ENCODE measurements around the gene BIN1. TPM values are rescaled to one million over a fixed set of nuclear protein-coding genes. Genes with fewer than 3 reads are reported as not detected.

BIN1 gene
- total RNA-seq, 2 experiments from 2014 or later, result 55.4 to 58.2 TPM

- Mint-ChIP-seq H3K27ac (no peak overlapping the region), H3K4me3 (peak overlapping the region; percentile 33)
- CTCF ChIA-PET, result interaction anchor here (1.4 kb wide), 1 partner anchor 53 kb away, joined by 3 read pairs; no protein-coding TSS in a partner anchor
These were observed 82.1 kb downstream of the BIN1 start for GRCh38 chr2:127024769-127025358.

DNA sequence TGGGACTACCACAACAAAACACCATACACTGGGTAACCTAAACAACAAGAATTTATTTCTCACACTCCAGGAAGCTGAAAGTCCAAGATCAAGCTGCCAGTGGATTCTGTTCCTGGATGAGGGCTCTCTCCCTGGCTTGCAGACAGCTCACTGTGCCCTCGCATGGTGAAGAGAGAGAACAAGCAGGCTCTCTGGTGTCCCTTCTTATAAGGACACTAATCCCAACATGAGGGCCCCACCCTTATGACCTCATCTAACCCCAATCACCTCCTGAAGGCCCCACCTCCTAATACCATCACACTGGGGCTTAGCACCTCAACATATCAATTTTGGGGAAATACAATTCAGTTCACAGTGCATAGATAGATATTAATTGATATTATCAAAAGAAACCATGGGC, 83.5 kb downstream of the BIN1 start:
- Mint-ChIP-seq H3K27ac (no peak overlapping the region), H3K36me3 (no peaks in the 10 kb centered on the region), H3K9me3 (peaks cover 2% of the 10 kb centered on the region), H3K27me3 (peaks cover 16% of the 10 kb centered on the region), H3K4me3 (no peak overlapping the region), H3K4me1 (ENCODE audit: low read depth) (peaks cover 15% of the 10 kb centered on the region)
- no peak for DNase-seq
- intact Hi-C loops (cut with micrococcal nuclease), result loop anchor here (10.0 kb wide), 1 partner anchor 369 kb away; the partner anchor contains the start of gene GYPC
- POLR2A ChIA-PET, result no interaction called here
- CTCF ChIA-PET, result no interaction called here

More at GRCh38 chr2:127024769-127025358, 82.1 kb downstream of the BIN1 start:
- peaks cover 19% of the 10 kb centered on the region for H3K27me3 Mint-ChIP-seq
- intact Hi-C loops (cut with micrococcal nuclease), result loop anchor here (10.0 kb wide), 1 partner anchor 370 kb away; the partner anchor contains the start of gene GYPC
- H3K9me3 Mint-ChIP-seq, result peaks cover 2% of the 10 kb centered on the region
- DNase-seq, result no peak
- H3K36me3 Mint-ChIP-seq, result no peaks in the 10 kb centered on the region
- POLR2A ChIA-PET, result no interaction called here
- H3K4me1 Mint-ChIP-seq (ENCODE audit: low read depth), result peaks cover 15% of the 10 kb centered on the region

DNA sequence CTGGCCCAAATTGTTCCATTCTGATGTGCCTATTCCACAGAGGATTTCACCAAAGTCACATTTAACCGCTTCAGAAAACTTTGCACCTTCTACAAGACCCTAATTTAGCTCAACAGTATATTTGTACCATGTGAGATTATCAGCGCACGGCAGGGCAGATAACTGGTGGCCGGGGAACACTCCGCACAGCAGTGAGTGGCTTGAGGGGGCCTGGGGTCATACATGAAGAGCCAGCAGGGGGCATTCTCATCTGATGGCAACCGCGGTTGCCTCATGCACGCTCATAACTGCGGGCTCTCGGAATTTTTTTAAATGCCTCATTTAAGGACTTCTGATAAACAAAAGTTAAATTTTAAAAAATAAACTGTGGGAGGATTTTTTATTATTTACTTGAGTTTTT, 84.1 kb downstream of the BIN1 start:
- no peak for DNase-seq
- no peak overlapping the region for H3K27ac Mint-ChIP-seq
- intact Hi-C loops (cut with micrococcal nuclease), result loop anchor here (10.0 kb wide), 1 partner anchor 368 kb away; the partner anchor contains the start of gene GYPC
- peaks cover 15% of the 10 kb centered on the region for H3K4me1 Mint-ChIP-seq (ENCODE audit: low read depth)
- H3K27me3 Mint-ChIP-seq, result peaks cover 11% of the 10 kb centered on the region
- H3K4me3 Mint-ChIP-seq, result no peak overlapping the region
- CTCF ChIA-PET, result interaction anchor here (1.1 kb wide), 1 partner anchor 27 kb away, joined by 4 read pairs; no protein-coding TSS in a partner anchor
- no peaks in the 10 kb centered on the region for H3K36me3 Mint-ChIP-seq
- POLR2A ChIA-PET, result no interaction called here
- H3K9me3 Mint-ChIP-seq, result peaks cover 2% of the 10 kb centered on the region

- intact Hi-C loops (cut with micrococcal nuclease), result loop anchor here (10.0 kb wide), 1 partner anchor 366 kb away; the partner anchor contains the start of gene GYPC
- Mint-ChIP-seq H3K27me3 (peaks cover 10% of the 10 kb centered on the region), H3K4me3 (no peak overlapping the region), H3K36me3 (no peaks in the 10 kb centered on the region), H3K9me3 (peaks cover 2% of the 10 kb centered on the region), H3K27ac (no peak overlapping the region), H3K4me1 (ENCODE audit: low read depth) (peaks cover 5% of the 10 kb centered on the region)
- no peak for DNase-seq
- POLR2A ChIA-PET, result no interaction called here
- CTCF ChIA-PET, result no interaction called here
These were observed 86.4 kb downstream of the BIN1 start for GRCh38 chr2:127020536-127020935.

GRCh38 chr2:127017548-127017947, 89.4 kb downstream of the BIN1 start:
- no peaks in the 10 kb centered on the region for H3K36me3 Mint-ChIP-seq
- ChIA-PET CTCF (interaction anchor here (0.6 kb wide), 1 partner anchor 198 kb away, joined by 3 read pairs; no protein-coding TSS in a partner anchor), POLR2A (interaction anchor here (0.6 kb wide), 1 partner anchor 244 kb away, joined by 3 read pairs; no protein-coding TSS in a partner anchor)
- H3K4me3 Mint-ChIP-seq, result no peak overlapping the region
- H3K4me1 Mint-ChIP-seq (ENCODE audit: low read depth), result no peaks in the 10 kb centered on the region
- peaks cover 17% of the 10 kb centered on the region for H3K27me3 Mint-ChIP-seq
- intact Hi-C loops (cut with micrococcal nuclease), result no loop called here
- DNase-seq, result no peak
- no peaks in the 10 kb centered on the region for H3K9me3 Mint-ChIP-seq
- H3K27ac Mint-ChIP-seq, result no peak overlapping the region

DNA sequence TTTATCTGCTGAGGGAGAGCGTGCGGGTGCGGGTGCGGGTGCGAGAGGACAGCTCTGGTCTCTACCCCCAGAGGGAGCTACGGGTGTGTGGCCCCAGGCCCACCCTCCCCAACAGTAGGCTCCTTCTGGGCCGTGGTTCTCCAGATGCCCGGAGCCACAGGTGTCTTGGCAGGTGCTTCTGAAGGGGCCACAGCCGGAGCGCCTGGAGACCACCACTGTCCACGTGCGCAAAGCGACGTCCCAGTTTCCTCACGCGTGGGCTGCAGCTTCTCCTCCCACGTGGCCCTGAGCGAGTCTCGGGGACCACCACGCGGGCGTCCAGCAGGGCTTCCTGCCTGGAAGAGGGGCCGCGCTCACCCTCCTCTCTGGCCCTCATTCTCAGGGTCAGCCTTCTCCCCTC, 90.6 kb downstream of the BIN1 start:
- ChIA-PET CTCF (no interaction called here), POLR2A (no interaction called here)
- H3K36me3 Mint-ChIP-seq, result no peaks in the 10 kb centered on the region

GRCh38 chr2:127015106-127015910, 91.6 kb downstream of the BIN1 start:
- ChIA-PET POLR2A (no interaction called here), CTCF (no interaction called here)
- Mint-ChIP-seq H3K27ac (no peak overlapping the region), H3K4me1 (ENCODE audit: low read depth) (no peaks in the 10 kb centered on the region), H3K36me3 (no peaks in the 10 kb centered on the region), H3K4me3 (no peak overlapping the region), H3K9me3 (peaks cover under 1% of the 10 kb centered on the region), H3K27me3 (peaks cover 18% of the 10 kb centered on the region)
- no peak for DNase-seq
- intact Hi-C loops (cut with micrococcal nuclease), result no loop called here

More for the DNA sequence above, 90.6 kb downstream of the BIN1 start:
- Mint-ChIP-seq H3K27me3 (peaks cover 18% of the 10 kb centered on the region), H3K4me1 (ENCODE audit: low read depth) (no peaks in the 10 kb centered on the region), H3K27ac (no peak overlapping the region), H3K9me3 (no peaks in the 10 kb centered on the region), H3K4me3 (no peak overlapping the region)
- no peak for DNase-seq
- intact Hi-C loops (cut with micrococcal nuclease), result no loop called here

DNA sequence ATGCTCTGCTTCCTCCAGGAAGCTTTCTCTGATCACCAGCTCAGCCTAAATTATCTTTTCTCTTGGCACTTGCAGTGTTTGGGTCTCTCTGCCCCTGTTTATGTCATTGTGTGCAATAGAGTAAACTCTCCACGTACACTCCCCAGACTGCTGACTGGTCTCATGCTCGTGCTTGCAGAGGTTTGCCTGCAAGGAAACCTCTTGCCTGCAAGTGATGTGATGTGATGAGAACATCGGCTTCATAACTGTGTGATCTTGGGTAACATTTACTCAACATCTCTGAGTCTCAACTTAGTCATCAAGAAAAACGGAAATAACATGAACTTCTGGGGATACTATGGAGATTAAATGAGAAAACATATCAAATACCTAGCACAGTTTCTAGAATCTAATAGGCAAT, 92.3 kb downstream of the BIN1 start:
- H3K27me3 Mint-ChIP-seq, result peaks cover 20% of the 10 kb centered on the region
- POLR2A ChIA-PET, result no interaction called here
- H3K9me3 Mint-ChIP-seq, result peaks cover 2% of the 10 kb centered on the region
- no peak for DNase-seq
- H3K36me3 Mint-ChIP-seq, result no peaks in the 10 kb centered on the region
- intact Hi-C loops (cut with micrococcal nuclease), result no loop called here
- no peak overlapping the region for H3K4me3 Mint-ChIP-seq
- H3K27ac Mint-ChIP-seq, result no peak overlapping the region
- H3K4me1 Mint-ChIP-seq (ENCODE audit: low read depth), result no peaks in the 10 kb centered on the region
- CTCF ChIA-PET, result no interaction called here

DNA sequence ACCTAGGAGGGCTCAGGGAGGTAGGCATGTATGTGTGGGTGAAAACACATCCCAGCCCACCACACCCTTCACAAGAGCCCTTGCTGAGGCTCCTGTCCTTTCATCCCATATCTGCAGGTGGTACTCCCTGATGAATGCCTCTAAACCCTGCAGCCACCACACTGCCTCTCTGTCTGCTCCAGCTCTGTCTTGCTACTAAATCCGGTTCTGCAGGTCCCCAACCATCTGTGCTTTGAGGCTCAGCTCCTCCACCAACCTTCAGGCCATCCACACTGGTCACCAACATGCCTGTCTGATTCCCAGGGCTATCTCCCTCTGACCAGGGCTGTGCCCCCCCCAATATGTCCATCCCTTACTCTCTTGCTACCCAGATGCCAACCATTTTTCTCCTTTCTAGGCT, 92.7 kb downstream of the BIN1 start:
- intact Hi-C loops (cut with micrococcal nuclease), result no loop called here
- no peaks in the 10 kb centered on the region for H3K36me3 Mint-ChIP-seq
- DNase-seq, result no peak
- no peaks in the 10 kb centered on the region for H3K4me1 Mint-ChIP-seq (ENCODE audit: low read depth)
- POLR2A ChIA-PET, result no interaction called here
- no peak overlapping the region for H3K4me3 Mint-ChIP-seq
- CTCF ChIA-PET, result no interaction called here
- peaks cover 2% of the 10 kb centered on the region for H3K9me3 Mint-ChIP-seq
- H3K27ac Mint-ChIP-seq, result no peak overlapping the region
- H3K27me3 Mint-ChIP-seq, result peaks cover 22% of the 10 kb centered on the region

GRCh38 chr2:127012868-127013267, 94.1 kb downstream of the BIN1 start:
- ChIA-PET CTCF (no interaction called here), POLR2A (no interaction called here)
- no peak for DNase-seq
- H3K27ac Mint-ChIP-seq, result no peak overlapping the region
- H3K27me3 Mint-ChIP-seq, result peaks cover 25% of the 10 kb centered on the region
- H3K4me3 Mint-ChIP-seq, result no peak overlapping the region
- H3K36me3 Mint-ChIP-seq, result no peaks in the 10 kb centered on the region
- intact Hi-C loops (cut with micrococcal nuclease), result no loop called here
- peaks cover 2% of the 10 kb centered on the region for H3K9me3 Mint-ChIP-seq
- H3K4me1 Mint-ChIP-seq (ENCODE audit: low read depth), result no peaks in the 10 kb centered on the region

- Mint-ChIP-seq H3K27me3 (peaks cover 27% of the 10 kb centered on the region), H3K4me3 (no peak overlapping the region), H3K27ac (no peak overlapping the region), H3K36me3 (no peaks in the 10 kb centered on the region), H3K9me3 (peaks cover 2% of the 10 kb centered on the region), H3K4me1 (ENCODE audit: low read depth) (no peaks in the 10 kb centered on the region)
- DNase-seq, result no peak
- intact Hi-C loops (cut with micrococcal nuclease), result no loop called here
- ChIA-PET POLR2A (no interaction called here), CTCF (no interaction called here)
These were observed 94.7 kb downstream of the BIN1 start for GRCh38 chr2:127012215-127012614.

- Mint-ChIP-seq H3K27me3 (peaks cover 25% of the 10 kb centered on the region), H3K27ac (no peak overlapping the region), H3K9me3 (peaks cover 2% of the 10 kb centered on the region), H3K4me3 (no peak overlapping the region), H3K4me1 (ENCODE audit: low read depth) (no peaks in the 10 kb centered on the region), H3K36me3 (no peaks in the 10 kb centered on the region)
- intact Hi-C loops (cut with micrococcal nuclease), result no loop called here
- ChIA-PET POLR2A (no interaction called here), CTCF (interaction anchor here (1.2 kb wide), 1 partner anchor 40 kb away, joined by 3 read pairs; no protein-coding TSS in a partner anchor)
- no peak for DNase-seq
These were observed 95.2 kb downstream of the BIN1 start for GRCh38 chr2:127011796-127012195.

Measured in activated CD4-positive, alpha-beta memory T cell treated with anti-CD3 and anti-CD28 coated beads for 36 hours (primary cell).